T-helper 2 cell treated with Interferon-gamma antibody and Interleukin-4, amounts not matched to agents 5 μg/mL and 100 μg/mL, for 36 hours (primary cell): Measurements from ENCODE around the gene MGAT4B.

Experiments used
- DNase-seq: peaks from one replicate; pipeline ENCODE4 v3.0.0; 2021; ENCODE audit warnings: low spot score
- H3K27ac Mint-ChIP-seq: one replicate; pipeline ENCODE4 v1.8.0; 2021; ENCODE audit warnings: mild to moderate bottlenecking, mixed read lengths
- H3K27me3 Mint-ChIP-seq: one replicate; pipeline ENCODE4 v1.8.0; 2021; ENCODE audit warnings: low read depth, mixed read lengths
- H3K36me3 Mint-ChIP-seq: one replicate; pipeline ENCODE4 v1.8.0; 2021; ENCODE audit warnings: low read depth, mixed read lengths
- H3K4me1 Mint-ChIP-seq: one replicate; pipeline ENCODE4 v1.8.0; 2021; ENCODE audit warnings: low read depth, mixed read lengths
- H3K4me3 Mint-ChIP-seq: one replicate; pipeline ENCODE4 v1.8.0; 2022; ENCODE audit warnings: mild to moderate bottlenecking, moderate library complexity, mixed read lengths
- H3K9me3 Mint-ChIP-seq: one replicate; pipeline ENCODE4 v1.8.0; 2021; ENCODE audit warnings: mixed read lengths

Gene MGAT4B

GRCh38 chr5:179833056-179833708, 26.5 kb upstream of the MGAT4B start:
- peak overlapping the region; percentile 41 for H3K27ac Mint-ChIP-seq
- DNase-seq: no peak
- no peaks in the 10 kb centered on the region for H3K9me3 Mint-ChIP-seq
- H3K4me3 Mint-ChIP-seq: no peak overlapping the region
- H3K27me3 Mint-ChIP-seq: no peaks in the 10 kb centered on the region
- peaks cover 58% of the 10 kb centered on the region for H3K36me3 Mint-ChIP-seq
- H3K4me1 Mint-ChIP-seq: peaks cover 18% of the 10 kb centered on the region

DNA sequence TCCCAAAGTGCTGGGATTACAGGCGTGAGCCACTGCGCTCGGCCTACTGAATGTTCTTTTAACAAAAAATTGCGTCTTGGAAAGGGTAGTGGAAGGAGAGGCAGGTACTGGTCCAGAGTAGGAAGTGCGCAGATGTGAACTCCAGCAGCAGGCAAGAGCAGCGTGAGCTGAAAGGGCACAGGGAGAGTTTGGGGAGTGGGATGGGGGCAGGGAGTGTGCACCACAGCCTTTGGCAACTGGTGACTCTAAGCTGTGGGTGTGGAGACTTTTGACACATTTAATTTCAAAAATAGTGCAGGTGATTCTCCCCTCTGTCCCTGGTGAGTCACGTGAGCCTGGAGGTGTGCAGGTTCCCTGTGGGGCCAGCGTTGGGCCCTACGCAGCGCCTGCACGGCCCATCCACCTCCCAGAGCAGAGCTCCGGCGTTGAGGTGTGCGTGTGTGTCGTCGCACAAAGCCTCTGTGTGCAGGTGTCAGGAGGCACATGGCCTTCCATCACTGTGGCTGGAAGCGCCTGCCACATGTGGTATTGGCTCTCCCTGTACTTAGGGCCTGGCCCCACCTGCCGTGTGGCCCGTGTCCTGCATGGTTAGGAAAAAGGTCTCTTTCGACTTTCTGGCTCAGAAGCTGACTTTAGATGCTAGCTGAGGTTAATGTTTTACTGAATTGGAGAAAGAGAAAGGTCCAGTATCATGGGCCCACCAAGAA, 25.5 kb upstream of the MGAT4B start:
- H3K27ac Mint-ChIP-seq: no peak overlapping the region
- no peaks in the 10 kb centered on the region for H3K27me3 Mint-ChIP-seq
- H3K4me1 Mint-ChIP-seq: peaks cover 14% of the 10 kb centered on the region
- no peak for DNase-seq
- H3K9me3 Mint-ChIP-seq: no peaks in the 10 kb centered on the region
- H3K36me3 Mint-ChIP-seq: peaks cover 65% of the 10 kb centered on the region
- H3K4me3 Mint-ChIP-seq: no peak overlapping the region

- Mint-ChIP-seq H3K27me3 (no peaks in the 10 kb centered on the region), H3K9me3 (no peaks in the 10 kb centered on the region), H3K36me3 (peaks cover 63% of the 10 kb centered on the region), H3K27ac (no peak overlapping the region), H3K4me1 (peaks cover 6% of the 10 kb centered on the region), H3K4me3 (no peak overlapping the region)
- DNase-seq: no peak
Observed at GRCh38 chr5:179830818-179831468, 24.3 kb upstream of the MGAT4B start.

- H3K9me3 Mint-ChIP-seq: no peaks in the 10 kb centered on the region
- H3K36me3 Mint-ChIP-seq: peaks cover 66% of the 10 kb centered on the region
- no peaks in the 10 kb centered on the region for H3K27me3 Mint-ChIP-seq
- no peak overlapping the region for H3K27ac Mint-ChIP-seq
- no peak for DNase-seq
- H3K4me3 Mint-ChIP-seq: no peak overlapping the region
- peaks cover 5% of the 10 kb centered on the region for H3K4me1 Mint-ChIP-seq
Observed at GRCh38 chr5:179829732-179830435, 23.2 kb upstream of the MGAT4B start.

DNA sequence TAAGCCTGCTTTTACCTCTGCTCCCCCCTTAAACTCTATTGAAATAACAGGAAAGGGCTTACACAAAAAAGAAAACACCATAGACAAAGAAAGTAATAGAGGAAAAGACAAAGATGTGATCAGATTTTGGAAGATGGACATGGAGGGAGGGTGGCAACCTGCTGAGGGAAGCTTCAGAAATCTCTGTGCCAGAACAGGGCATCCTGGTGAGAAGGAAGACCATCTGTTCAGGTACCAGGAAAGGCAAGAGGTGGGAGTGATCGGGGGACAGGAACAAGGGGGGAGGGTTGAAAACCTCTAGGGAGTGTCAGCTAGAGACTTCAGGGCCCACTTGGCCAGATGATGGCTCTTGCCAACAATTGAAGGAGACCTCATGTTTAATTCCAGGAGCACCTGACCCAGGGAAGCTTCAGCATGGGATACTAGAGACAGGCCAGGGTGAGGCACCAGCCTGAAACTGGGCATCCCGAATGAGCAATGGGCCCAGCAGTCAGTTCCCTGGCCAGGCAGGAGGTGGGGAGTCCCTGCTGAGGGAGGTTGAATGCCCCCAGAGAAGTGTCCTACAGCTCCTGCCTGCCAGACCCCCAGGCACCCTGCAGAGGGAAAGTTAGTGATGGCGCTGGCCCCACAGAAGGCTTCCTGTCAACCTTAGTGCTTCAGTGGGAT, 22.2 kb upstream of the MGAT4B start:
- H3K4me3 Mint-ChIP-seq: no peak overlapping the region
- H3K27me3 Mint-ChIP-seq: no peaks in the 10 kb centered on the region
- H3K27ac Mint-ChIP-seq: peak overlapping the region; percentile 83
- no peak for DNase-seq
- H3K36me3 Mint-ChIP-seq: peaks cover 71% of the 10 kb centered on the region
- no peaks in the 10 kb centered on the region for H3K9me3 Mint-ChIP-seq
- H3K4me1 Mint-ChIP-seq: peaks cover 6% of the 10 kb centered on the region

DNA sequence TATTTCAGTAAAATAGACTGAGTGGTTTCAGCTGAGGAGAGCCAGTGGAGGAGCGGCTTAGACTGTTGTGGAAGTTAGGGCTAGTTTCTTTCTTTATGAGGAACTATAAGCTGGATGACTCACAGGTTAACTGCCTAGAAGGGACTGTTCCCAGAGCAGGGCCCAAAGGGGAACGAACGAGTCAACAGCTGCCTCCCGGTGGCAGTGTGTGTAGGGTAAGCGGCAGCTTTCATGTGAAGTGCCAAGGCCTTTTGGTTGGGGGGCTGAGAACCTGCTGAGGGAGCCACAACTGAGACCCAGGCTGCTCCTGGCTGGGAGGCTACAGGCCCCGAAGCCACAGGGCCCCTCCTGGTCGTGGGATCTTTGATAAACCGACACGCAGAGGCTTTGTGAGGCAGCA, 21.0 kb upstream of the MGAT4B start:
- Mint-ChIP-seq H3K36me3 (peaks cover 67% of the 10 kb centered on the region), H3K9me3 (no peaks in the 10 kb centered on the region), H3K27ac (no peak overlapping the region), H3K4me1 (peaks cover 9% of the 10 kb centered on the region), H3K4me3 (no peak overlapping the region), H3K27me3 (no peaks in the 10 kb centered on the region)
- DNase-seq: peak; percentile 56

DNA sequence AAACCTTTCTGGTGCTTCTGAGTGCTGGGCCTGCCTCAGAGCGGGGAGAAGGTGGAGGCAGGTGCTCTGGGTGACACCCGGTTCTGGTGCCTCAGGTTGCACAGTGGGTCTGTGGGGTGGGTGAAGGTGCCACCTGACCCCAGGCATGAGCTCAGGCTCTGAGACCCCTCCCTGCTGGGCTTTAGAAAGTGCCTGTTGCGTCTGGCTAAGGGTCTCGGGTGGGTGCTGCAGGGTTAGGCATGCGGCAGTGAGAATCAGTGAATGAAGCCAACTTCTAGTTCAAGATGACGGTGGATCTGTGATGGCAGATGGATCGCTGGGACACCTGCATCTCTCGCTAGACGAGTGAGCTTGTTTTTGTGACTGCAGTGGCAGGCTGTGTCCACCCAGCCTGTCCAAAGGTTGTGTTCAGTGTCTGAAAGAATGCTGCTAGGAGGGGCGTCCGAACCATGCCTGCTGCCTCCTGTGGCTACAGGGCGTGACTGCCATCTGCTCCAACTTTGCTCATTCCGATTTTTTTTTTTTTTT, 19.1 kb upstream of the MGAT4B start:
- Mint-ChIP-seq H3K27ac (no peak overlapping the region), H3K4me1 (peaks cover 20% of the 10 kb centered on the region), H3K27me3 (no peaks in the 10 kb centered on the region), H3K9me3 (no peaks in the 10 kb centered on the region), H3K4me3 (no peak overlapping the region), H3K36me3 (peaks cover 66% of the 10 kb centered on the region)
- no peak for DNase-seq

DNA sequence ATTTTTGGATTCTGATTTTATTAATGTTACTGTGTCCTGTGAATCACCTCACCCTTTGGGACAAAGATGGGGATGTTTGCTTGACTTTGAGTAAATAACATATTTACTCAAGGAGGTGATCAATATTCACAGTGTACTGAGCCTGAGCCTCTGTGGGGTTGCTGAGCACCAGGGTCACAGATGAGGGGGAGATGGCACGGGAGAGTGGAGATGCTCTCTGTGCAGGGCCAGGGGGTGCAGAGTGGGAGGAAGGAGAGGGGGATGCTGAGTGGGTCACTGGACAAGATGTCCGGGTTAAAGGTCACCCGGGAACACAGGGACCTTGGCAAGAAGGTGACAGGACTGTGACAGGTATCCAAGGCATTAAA, 18.1 kb upstream of the MGAT4B start:
- H3K36me3 Mint-ChIP-seq: peaks cover 61% of the 10 kb centered on the region
- no peak for DNase-seq
- H3K4me1 Mint-ChIP-seq: peaks cover 25% of the 10 kb centered on the region
- no peak overlapping the region for H3K4me3 Mint-ChIP-seq
- H3K9me3 Mint-ChIP-seq: no peaks in the 10 kb centered on the region
- no peaks in the 10 kb centered on the region for H3K27me3 Mint-ChIP-seq
- no peak overlapping the region for H3K27ac Mint-ChIP-seq

DNA sequence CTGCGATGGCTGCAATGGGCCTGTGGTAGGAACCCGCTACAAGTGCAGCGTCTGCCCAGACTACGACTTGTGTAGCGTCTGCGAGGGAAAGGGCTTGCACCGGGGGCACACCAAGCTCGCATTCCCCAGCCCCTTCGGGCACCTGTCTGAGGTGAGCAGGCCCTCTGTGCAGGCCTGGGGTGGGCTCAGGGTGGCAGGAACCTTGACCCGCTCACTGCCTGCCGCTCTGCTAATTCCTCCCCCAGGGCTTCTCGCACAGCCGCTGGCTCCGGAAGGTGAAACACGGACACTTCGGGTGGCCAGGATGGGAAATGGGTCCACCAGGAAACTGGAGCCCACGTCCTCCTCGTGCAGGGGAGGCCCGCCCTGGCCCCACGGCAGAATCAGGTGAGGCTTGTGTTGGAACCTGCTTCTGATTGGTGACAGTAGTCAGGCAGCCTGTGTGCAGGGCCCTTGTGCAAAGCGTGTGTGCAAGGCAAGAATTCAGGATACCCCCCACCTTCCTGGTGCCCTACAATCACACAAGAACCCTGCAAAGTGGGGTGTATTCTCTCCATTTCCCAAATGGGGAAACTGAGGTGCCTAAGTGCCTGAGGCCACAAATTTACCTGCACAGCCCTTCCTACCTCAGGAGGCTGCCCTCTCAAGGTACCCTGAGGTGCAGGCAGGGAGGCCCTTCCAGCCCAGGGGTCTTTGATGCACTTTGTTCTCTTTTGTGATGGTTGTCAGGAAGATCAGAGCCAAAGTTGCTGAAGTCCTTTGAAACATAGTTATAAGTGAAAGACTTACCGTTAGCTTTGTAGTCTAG, 17.5 kb upstream of the MGAT4B start:
- Mint-ChIP-seq H3K4me3 (no peak overlapping the region), H3K27me3 (no peaks in the 10 kb centered on the region), H3K4me1 (peaks cover 27% of the 10 kb centered on the region), H3K9me3 (no peaks in the 10 kb centered on the region), H3K27ac (no peak overlapping the region), H3K36me3 (peaks cover 56% of the 10 kb centered on the region)
- no peak for DNase-seq

GRCh38 chr5:179822444-179822990, 15.9 kb upstream of the MGAT4B start:
- peak overlapping the region; percentile 94 for H3K4me3 Mint-ChIP-seq
- no peaks in the 10 kb centered on the region for H3K27me3 Mint-ChIP-seq
- peaks cover 43% of the 10 kb centered on the region for H3K36me3 Mint-ChIP-seq
- no peaks in the 10 kb centered on the region for H3K9me3 Mint-ChIP-seq
- peaks cover 29% of the 10 kb centered on the region for H3K4me1 Mint-ChIP-seq
- DNase-seq: no peak
- H3K27ac Mint-ChIP-seq: peak overlapping the region; percentile 3

- Mint-ChIP-seq H3K9me3 (no peaks in the 10 kb centered on the region), H3K27me3 (no peaks in the 10 kb centered on the region), H3K4me3 (peak overlapping the region; percentile 94), H3K4me1 (peaks cover 29% of the 10 kb centered on the region), H3K27ac (peak overlapping the region; percentile 96), H3K36me3 (peaks cover 41% of the 10 kb centered on the region)
- DNase-seq: no peak
Observed at GRCh38 chr5:179822059-179822432, 15.4 kb upstream of the MGAT4B start.

DNA sequence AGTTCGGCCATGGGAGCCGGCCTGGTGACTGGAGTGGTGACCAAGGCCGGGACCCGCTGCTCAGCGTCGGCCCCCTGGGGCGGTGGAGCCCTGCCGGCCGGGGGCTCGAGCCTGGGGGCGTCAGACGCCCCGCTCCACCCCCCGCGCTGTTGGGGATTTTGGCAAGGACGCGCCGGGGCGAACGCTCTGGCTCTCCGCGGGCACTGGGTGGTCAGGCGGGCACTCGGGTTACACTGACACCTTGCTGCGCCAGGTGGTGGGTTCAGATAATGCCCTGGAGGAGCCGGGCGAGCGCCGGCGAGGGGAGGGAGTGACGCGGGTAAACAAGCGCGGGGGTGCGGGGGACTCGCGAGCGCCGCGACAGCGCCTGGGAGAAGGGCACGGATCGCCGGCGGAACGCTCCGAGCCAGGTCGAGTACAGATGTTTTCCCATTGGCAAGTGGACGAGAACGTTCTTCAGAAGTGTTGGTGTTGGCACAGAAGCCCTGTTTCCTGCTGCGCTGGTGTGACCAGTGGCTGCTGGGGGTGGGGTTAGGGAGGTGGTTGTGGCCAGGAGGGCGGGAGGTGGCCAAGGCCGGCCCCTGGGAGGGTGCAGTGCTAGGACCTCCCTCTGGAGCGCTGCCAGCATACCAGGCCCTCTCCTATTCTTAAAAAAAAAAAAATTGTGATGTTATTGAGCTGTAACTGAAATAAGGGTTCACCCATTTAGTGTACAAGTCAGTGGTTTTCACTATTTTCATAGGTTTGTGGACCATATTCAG, 14.8 kb upstream of the MGAT4B start:
- DNase-seq: peak; percentile 82
- Mint-ChIP-seq H3K4me1 (peaks cover 27% of the 10 kb centered on the region), H3K4me3 (peak overlapping the region; percentile 94), H3K27ac (peak overlapping the region; percentile 96), H3K27me3 (no peaks in the 10 kb centered on the region), H3K9me3 (no peaks in the 10 kb centered on the region), H3K36me3 (peaks cover 36% of the 10 kb centered on the region)
